DMS79 (cell line): Measurements from ENCODE around the gene DGCR2.
"Not testable (repeated sequence)": the region's sequence is repeated elsewhere in the genome, so short reads cannot be mapped to it uniquely, and the experiment has no call there.

ENCODE experiments used
- DNase-seq: peaks from one replicate; lab custom pipeline; 2025; lab: John Stamatoyannopoulos, UW

The DGCR2 gene

DNA sequence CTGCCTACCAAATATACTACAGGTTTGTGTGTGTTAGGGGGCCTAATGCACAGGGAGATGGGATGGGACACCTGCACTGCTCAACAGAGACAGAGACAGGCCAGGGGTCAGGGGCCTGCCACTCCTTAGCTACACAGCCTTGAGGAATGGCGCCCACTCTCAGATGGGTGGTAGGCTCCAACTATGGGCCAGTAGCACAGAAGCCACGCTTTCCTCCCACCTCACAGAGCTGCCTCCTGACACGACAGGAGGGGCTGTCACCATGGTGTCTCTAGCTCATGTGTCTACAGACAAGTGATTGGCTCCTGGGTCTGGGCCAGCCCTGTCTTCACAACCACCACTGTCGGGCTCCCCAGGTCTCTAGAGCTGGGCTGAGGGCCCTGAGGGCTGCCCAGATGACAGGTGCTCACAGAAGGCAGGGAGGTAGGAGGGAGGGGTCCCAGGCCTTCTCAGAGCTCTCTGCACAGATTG is 81.8 kb downstream of the DGCR2 start:
- no peak for DNase-seq

DNA sequence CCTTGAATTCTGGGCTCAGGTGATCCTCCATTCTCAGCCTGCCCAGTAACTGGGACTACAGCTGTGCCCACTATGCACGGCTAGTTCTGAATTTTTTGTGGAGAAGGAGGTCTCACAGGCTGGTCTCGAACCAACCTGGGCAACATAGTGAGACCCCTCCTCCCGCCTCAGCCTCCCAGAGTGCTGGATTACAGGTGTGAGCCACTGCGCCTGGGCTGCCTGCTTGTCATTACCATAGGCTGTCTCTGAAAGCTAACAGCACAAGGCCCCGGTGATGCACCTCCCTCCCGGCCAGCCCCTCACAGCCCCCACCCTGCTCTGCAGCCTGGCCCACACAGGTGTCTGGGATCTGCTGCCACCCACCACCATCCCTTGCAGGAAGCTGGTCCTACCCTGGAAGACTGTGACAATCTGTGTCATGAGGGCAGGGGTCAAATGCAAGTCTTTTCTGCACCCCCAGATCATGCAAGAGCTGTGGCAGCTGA is 82.4 kb downstream of the DGCR2 start:
- no peak for DNase-seq

DNA sequence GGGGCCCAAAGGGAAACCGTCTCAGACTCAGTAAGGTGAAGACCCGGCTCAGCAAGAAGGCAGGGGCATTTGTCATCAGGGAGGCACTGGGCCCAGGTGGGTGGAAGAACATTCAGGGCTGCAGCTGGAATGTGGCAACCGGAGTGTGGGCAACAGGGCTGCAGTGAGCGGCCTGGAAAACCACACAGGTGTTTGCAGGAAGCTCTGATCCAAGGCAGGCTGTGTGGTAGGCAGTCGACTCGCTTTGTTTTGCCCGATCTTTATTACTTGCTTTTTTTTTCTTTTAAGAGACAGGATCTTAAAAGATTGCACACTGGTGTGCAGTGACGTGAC is 82.8 kb downstream of the DGCR2 start:
- no peak for DNase-seq

DNA sequence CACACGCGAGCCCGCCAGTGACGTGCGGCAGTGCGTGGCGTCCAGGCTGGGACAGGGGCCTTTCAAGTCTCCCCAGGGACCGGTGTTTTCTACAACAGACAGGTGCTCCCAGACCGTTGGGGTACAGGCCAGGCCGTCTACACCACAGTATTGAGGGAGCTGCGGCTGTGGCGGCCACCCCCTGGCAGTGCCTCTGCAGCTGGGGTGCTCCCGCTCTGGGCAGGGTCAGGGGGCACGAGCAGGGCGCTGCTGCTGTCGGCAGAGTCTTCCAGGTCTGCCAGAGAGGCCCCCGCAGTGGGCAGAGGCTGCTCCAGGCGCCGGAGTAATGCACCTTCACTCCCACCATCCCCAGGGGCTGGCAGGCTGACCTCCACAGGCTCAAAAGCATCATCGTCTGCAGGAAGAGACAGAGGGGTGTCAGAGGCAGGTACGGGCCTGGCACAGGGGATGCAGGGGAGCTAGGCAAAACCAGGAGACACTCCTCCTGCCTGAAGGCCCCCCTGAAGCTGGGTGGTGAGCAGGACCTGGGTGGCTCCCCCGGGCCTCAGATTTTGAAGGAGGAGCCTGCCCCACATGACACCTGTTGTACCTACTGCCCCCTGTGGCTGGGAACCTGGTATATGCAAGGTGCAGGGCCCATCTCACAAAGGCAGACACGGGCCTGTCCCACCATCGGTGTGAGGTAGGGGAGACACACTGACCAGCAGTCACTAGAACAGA is 83.3 kb downstream of the DGCR2 start:
- no peak for DNase-seq

DNA sequence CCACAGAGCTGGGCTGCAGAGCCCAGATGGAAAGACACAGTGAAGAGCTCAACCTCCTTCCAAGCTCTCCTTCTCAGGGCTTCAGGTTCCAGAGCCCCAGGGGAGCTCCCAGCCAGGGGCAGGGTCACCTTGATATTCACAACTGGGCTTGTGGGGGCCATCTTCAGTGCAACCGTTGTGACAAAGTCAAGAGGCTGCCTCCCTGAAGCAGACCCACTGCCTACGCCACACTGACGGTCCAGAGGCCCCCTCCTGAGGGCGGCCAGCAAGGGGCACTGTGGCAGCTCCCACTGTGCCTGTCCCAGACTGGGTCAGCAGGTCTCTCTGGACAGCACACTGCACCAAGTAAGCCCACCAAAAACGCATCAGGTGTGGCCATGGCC is 84.1 kb downstream of the DGCR2 start:
- DNase-seq: no peak

DNA sequence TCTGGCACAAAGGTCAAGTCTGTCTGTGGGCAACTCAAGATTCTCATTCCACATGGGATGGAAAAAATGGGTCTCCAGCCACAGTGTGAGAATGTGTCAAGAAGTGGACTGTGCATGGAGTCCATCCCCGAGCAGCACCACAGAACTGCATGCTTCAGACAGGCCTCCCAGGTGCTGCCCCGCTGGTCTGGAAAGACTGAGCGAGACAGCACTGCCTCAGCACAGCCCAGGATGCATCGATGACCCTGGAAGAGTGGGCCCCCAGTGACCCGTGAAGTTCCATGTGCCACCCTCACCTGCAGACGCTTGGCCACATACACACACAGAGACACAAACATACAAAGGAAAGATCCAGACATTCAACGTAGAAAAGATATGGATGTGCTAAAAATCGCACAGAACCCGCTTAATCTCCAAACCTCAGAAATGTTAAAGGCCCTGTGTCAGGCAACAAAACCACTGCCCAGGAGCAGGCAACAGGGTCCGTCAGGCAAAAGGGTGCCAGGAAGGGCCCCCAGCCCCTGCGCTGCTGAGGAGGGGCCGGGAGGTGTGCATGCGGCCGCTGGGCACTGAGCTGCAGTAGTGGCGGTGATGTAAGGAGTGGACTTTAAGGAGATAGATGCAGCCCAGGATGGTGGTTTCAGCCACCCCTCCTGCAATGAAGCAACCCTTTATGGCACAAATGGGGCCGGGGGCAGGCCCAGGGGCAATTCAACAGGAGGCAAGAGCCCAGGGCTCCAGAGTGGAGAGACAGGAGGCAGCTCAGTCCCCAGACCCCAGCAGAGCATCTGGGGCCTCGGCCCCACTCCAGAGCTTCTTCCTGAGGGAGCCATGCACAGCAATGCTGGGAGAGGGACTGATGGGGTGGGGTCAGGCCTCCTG is 84.7 kb downstream of the DGCR2 start:
- no peak for DNase-seq

DNA sequence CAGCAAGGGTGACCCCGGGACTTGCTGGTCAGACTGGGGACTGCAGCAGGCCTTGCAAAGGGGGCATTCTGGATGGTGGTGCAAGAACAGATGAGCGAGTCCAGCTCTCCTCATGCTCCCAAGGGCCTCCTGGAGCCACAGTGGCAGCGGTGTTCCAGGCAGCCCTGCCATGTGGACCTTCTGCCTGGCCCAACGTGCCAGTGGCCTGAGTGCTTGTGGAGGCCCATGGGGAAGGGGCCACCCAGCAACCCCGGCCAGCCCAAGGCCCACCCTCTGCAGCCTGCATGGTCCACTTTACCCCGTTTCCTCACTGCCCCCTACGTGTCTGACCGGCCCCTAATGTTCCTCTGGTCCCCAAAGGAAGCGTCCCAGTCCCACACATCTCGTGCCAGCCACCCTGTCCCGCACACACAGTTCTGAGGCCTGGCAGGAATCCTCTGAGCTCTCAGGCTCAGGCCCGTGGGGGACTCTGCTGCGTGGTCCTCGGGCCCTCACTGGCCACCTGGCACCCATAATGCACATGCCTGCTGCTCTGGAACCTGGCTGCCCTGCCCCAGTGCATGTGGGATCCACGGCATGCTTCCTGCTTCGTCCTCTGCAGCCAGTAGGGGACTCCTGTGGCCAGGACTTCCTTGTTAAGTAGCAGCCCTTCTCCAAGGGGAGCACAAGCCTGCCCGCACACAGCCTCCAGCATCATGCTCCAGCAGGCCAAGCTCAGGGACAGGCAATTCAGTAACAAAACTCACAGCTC is 85.5 kb downstream of the DGCR2 start:
- no peak for DNase-seq

DNA sequence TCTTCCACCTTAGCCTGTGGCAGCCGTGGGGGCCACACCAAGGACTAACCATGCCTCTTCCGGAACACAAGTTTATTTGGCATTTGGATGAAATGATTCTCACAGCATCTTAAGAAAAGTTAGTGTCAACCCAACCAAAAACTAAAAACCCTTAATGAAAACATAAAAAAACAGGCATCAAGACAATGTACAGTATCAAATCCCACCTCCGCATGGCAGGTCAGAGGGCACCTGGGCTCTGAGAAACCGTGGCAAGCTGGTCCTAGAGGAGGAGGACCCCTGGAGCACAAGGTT is 86.0 kb downstream of the DGCR2 start:
- no peak for DNase-seq

DNA sequence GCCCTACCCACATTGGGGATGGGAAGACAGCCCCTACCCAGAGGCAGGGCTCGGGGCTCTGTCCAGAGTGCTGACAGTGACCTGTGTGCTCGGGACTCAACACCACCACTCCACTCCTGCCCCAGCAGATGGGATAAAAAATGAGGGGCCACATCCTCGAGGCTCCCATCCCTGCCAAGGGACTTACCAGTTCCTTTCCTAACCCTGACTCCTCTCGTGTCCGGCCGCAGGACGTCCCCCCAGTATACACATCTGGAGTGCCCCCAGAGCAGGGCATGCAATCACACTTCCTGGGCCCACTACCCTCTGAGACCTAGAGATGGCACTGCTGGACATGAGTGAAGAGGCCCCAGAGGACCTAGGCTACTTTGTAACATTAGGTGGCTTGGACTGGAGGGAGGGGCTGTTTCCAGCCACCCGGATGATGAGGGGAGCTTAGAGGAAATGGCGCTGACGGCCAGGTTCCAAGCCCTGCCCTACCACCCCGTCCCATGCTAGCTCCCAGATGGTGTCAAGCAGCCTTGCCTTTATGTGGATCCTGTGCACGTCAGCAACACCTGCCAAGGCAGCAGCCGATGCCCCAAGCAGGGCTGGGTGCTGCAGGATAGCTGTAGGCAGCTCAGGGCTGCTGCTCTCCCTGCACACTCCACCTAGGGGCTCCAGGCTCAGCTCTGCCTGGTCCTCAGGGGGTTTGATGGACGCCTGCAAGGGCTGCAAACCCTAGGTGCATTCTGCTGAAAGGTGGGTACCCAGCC is 86.6 kb downstream of the DGCR2 start:
- DNase-seq: no peak

DNA sequence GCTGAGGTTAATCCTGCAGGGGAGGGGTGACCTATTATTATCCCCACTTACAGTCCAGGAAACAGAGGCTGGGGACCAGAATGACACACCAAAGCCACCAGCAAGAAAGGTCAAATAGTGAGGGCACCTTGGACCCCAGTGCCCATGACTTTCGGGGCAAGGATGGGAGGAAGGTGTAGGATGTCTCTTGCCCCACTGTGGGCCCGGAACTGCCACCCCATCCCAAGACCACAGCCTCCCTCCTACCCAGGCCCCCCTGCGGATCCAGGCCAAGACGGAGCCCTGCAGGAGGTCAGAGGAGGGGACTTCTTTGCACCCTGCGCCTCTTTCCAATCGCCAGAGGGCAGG is 87.1 kb downstream of the DGCR2 start:
- not testable (repeated sequence) for DNase-seq

DNA sequence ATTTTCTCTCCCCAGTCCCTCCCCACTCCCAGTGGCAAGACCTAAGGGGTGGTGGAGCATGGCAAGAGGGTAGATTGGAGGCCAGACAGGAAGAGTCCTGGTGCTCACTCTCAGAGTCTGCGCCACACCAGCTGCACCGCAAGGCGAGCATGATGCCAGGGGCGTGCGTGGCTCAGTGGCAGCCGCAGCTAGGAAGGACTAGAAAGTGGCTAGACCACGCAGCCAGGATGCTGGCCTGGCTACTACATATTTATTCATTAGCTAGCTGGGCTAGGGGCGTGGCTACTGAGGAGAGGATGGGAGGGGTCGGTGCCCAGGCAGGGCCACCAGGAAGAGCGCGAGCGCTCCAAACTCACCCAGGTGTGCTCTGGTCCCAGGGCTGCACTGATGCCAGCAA is 87.5 kb downstream of the DGCR2 start:
- not testable (repeated sequence) for DNase-seq

DNA sequence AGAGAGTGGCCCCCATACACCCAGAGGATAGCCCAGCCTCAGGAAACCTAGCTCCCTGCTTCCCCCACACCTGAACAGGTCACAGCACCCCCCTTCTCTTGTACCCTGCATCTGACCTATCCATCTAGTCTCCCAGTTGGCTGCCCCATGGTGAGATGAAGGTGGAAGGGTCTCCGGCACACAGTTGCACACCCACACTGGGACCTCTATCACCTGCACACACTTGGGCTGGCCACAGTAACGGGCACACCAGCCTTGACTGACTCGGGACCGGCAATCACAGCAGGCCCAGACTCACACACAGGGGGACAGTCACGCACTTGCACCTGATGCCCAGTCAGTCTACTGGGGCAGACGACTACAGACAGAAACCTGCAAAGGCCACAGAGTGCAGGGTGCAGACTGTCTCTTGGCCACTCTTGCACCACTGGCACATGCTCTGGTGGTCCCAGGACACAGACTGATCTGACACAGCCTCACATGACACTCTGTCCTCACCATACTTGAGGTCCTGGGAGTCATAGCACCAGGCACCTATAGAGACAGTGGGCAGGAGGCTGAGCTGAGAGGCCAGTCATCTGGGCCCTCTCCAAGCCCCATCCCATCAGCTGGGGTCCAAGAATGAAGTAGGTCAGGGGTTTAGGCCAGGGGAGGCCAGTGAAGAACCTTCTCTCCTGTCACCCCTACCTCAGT is 88.0 kb downstream of the DGCR2 start:
- DNase-seq: not testable (repeated sequence)

DNA sequence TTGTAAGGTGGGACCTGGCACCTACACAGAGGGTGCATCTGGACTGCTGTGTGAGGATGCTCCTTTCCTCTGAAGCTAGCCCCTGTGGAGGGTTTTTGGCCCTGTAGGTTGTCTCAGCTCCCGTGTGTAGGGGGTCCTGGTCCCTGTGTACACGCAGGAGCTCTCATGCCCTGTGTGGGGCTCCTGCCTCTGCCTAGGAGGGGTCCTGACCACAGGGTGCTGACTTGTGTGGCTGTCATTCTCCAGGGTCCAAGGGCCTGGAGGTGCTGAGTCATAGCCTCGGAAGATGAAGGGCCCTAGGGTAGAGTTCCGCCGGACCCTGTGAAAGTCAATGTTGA is 88.7 kb downstream of the DGCR2 start:
- DNase-seq: not testable (repeated sequence)

DNA sequence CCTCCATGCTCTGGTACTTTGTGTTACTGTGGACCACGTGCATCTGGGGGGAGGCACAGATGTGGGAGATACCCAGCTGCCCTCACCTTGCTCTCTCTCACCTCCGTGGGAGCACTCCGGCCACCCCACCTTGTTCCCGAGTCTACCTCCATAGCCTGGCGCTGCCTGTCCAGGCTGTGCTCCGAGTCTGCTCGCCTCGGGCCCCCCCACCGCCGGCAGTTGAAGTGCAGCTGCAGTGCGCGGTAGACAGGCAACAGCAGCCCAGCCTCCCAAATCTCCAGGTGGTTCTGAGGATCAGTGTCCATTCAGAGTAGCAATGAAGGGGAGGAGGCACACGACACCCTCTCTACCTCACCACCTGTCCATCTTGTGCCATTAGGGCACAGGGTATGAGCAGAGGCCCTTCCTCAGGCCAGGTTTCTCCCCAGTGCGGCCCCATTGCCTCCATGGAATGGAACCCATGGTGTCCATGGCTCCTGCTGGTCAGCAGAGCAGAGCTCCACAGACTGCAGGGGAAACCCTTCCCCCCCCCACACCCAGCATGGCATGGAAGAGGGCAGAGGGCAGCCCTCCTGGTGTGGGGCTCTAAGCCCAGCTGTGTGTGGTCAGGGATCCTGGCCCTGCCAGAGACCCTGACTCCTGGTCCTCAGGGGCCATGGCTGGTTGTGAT is 89.2 kb downstream of the DGCR2 start:
- not testable (repeated sequence) for DNase-seq

DNA sequence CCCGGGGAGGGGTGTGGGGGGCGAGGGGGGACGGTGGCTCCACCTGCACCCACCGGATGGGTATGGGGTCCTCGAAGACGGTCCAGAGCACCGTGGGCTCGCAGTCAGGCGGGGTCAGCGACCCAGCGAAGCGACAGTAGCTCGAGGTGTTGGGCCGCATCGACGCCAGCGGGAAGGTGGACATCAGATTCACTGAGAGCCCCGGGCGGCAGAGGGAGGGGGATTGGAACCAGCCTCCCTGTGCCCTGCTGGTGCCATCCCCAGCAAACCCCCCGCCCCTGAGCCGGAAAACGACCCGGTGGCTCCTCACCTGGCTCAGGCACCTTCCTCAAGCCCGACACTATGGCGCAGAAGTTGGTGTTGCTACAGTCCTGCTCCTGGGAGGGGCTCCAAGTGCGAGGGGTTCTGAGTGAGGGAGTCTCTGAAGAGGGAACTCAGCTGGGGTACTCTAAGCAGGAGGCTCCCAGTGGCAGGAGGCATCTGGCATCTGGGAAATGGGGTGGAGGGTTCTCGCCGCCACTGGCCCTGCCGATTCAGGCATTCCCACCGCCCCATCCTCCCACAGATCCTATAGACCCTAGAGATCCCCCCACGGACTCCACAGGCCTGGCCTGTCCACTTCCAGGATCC is 89.9 kb downstream of the DGCR2 start:
- DNase-seq: not testable (repeated sequence)

DNA sequence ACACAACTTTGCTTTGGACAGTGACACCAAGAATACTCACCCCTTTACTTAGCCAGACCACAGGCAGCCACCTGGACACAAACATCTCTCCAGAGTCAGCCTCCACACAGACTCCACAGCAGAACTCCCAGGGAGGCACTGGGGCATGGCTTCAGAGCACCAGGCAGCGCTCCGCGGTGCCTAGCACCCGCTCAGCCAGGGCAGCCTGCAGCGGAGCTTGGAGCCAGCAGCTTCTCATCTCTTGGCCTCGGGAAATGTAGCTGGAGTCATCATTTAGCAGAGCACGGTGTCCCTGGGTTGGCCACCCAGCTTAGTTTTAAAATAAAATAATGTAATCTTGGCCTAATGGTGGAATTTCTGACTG is 91.3 kb downstream of the DGCR2 start:
- DNase-seq: not testable (repeated sequence)

DNA sequence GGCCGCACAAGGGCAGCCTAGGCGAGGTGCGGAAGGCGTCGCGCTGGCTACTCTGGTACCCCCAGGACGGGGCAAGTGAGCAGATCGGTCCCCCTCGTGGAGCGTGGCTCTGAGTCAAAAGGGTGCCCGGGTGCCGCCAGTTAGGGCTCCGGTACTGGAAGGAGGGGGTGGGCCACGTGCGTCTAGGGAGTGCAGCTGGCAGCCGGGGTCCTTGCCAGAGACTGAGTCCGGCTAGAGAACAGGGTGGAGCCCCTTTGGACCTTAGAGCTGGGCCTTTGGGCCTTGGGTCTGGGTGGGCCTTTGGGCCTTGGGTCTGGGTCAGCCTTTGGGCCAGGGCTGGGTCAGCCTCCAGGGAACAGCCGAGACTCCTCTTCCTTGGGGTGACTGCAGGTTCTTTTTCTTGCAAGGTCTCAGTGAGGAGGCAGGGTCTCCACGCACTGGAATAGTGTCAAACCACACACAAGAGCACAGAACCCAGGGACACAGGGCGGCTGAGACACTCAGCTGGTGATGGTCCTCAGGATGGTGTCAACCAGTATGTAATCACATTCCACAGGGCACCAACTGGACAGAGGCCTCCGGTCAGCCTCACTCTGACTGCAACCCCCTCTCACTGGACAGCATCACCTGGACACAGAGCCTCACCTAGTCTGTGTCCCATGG is 91.9 kb downstream of the DGCR2 start:
- DNase-seq: not testable (repeated sequence)

DNA sequence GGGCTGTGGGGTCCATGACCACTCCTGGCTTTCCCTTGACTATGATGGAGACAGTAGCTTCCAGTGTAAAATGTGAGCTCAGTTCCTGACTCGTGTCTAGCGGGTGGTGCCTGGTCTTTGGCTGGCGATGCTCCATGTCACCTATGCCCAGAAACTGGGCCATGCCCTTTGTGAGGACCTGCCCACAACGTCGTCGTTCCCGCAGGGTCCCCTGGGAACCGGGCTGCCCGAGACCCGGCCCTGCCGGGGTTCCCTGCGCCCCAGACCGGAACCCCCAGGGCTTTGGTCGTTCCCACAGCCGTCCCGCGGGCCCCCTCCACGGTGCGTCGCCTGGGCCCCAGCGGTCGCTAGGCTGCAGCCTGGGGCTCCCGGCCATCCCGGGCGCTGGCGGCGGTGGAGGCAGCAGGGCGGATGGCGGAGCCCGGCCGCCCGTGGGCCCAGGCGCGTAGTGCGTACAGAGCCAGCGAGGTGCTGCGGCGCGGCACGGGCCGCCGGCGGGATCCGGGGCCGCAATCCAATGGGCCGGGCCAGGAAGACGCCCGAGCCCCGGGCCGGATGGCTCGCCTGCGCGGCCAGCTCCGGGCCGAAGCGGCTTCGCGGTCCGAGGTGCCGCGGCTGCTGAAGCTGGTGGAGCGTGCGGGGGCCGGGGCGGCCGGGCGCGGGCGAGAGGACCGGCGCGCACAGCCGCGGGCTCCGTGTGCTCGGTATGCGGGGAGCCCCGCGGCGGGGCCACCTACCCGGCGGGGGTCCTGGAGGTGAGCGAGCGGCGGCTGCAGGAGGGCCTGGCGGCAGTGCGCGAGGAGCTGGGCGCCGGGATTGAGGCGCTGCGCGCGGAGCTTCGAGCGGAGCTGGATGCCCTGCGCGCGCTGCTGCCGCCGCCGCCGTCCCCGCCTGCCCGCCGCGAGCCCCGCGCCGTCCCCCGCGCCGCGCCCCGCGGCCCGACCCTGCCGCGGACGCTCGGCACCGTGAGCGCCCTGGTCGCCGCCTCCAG is 92.8 kb downstream of the DGCR2 start:
- not testable (repeated sequence) for DNase-seq

DNA sequence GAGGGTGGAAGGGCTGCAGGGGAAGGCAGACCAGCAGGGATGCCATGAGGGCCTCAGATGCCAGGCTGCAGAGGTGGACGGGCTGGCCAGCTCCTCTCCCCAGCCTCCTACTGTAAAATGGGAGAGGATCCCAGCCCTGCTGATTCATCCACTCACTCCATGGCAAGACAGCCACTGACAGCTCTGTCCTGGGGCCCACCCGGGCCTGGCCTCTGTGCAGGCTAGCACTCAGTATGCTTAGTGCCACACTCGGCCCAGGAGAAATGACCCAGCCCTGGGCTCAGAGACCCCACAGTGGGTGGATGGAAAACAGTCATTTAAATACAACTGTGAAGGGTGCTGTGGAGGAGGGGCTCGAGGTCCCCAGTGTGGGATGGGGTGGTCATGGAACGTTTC is 94.2 kb downstream of the DGCR2 start:
- not testable (repeated sequence) for DNase-seq
